Measurements from ENCODE around the gene JMJD8.
A peak's percentile ranks its signal among the peaks of the same experiment; 100 is the strongest.

Gene JMJD8

GRCh38 chr16:680625-680945, 3.5 kb downstream of the JMJD8 start:
- H3K9ac ChIP-seq (ENCODE audit: low read length), result peak overlapping the region; percentile 76
- H3K4me1 ChIP-seq (ENCODE audit: control insufficient read depth, insufficient read depth, low read length), result peaks cover 52% of the 10 kb centered on the region
- peak overlapping the region; percentile 41 for H3K4me3 ChIP-seq (ENCODE audit: low read length)
- H3K27me3 ChIP-seq (ENCODE audit: control insufficient read depth, insufficient read depth, low read length), result no peaks in the 10 kb centered on the region
- H3K9me3 ChIP-seq (ENCODE audit: control insufficient read depth, low read length), result no peaks in the 10 kb centered on the region
- peaks cover 15% of the 10 kb centered on the region for H3K36me3 ChIP-seq (ENCODE audit: control insufficient read depth, insufficient read depth, low read length)

- Histone ChIP-seq H3K9ac (ENCODE audit: low read length) (peak within 1 kb of the TSS; percentile 76), H3K4me1 (ENCODE audit: control insufficient read depth, insufficient read depth, low read length) (peaks cover 56% of the 10 kb centered on the region), H3K36me3 (ENCODE audit: control insufficient read depth, insufficient read depth, low read length) (peaks cover 15% of the 10 kb centered on the region)
Measured at GRCh38 chr16:679814-680624, 4.1 kb downstream of the JMJD8 start, which contains the start of gene STUB1. Gene STUB1 (plus strand): TSS chr16:680410. CDS start chr16:680526, 116 bp downstream.

GRCh38 chr16:678858-679813, 5.0 kb downstream of the JMJD8 start:
- Histone ChIP-seq H3K36me3 (ENCODE audit: control insufficient read depth, insufficient read depth, low read length) (peaks cover 15% of the 10 kb centered on the region), H3K9me3 (ENCODE audit: control insufficient read depth, low read length) (no peaks in the 10 kb centered on the region), H3K9ac (ENCODE audit: low read length) (peak overlapping the region; percentile 37), H3K4me3 (ENCODE audit: low read length) (no peak overlapping the region), H3K27me3 (ENCODE audit: control insufficient read depth, insufficient read depth, low read length) (peaks cover 6% of the 10 kb centered on the region), H3K4me1 (ENCODE audit: control insufficient read depth, insufficient read depth, low read length) (peaks cover 63% of the 10 kb centered on the region)

More at GRCh38 chr16:679814-680624, 4.1 kb downstream of the JMJD8 start, which contains the start of gene STUB1:
- Histone ChIP-seq H3K4me3 (ENCODE audit: low read length) (peak within 1 kb of the TSS; percentile 41), H3K27me3 (ENCODE audit: control insufficient read depth, insufficient read depth, low read length) (peaks cover 2% of the 10 kb centered on the region), H3K9me3 (ENCODE audit: control insufficient read depth, low read length) (no peaks in the 10 kb centered on the region)

- no peak overlapping the region for H3K4me3 ChIP-seq (ENCODE audit: low read length)
- H3K9me3 ChIP-seq (ENCODE audit: control insufficient read depth, low read length), result no peaks in the 10 kb centered on the region
- H3K9ac ChIP-seq (ENCODE audit: low read length), result no peak overlapping the region
- peaks cover 6% of the 10 kb centered on the region for H3K27me3 ChIP-seq (ENCODE audit: control insufficient read depth, insufficient read depth, low read length)
- peaks cover 15% of the 10 kb centered on the region for H3K36me3 ChIP-seq (ENCODE audit: control insufficient read depth, insufficient read depth, low read length)
- H3K4me1 ChIP-seq (ENCODE audit: control insufficient read depth, insufficient read depth, low read length), result peaks cover 61% of the 10 kb centered on the region
Measured at GRCh38 chr16:678209-678857, 5.8 kb downstream of the JMJD8 start.

- H3K36me3 ChIP-seq (ENCODE audit: control insufficient read depth, insufficient read depth, low read length), result peaks cover 9% of the 10 kb centered on the region
- H3K27me3 ChIP-seq (ENCODE audit: control insufficient read depth, insufficient read depth, low read length), result peaks cover 6% of the 10 kb centered on the region
- no peak overlapping the region for H3K9ac ChIP-seq (ENCODE audit: low read length)
- no peak overlapping the region for H3K4me3 ChIP-seq (ENCODE audit: low read length)
- H3K9me3 ChIP-seq (ENCODE audit: control insufficient read depth, low read length), result no peaks in the 10 kb centered on the region
- H3K4me1 ChIP-seq (ENCODE audit: control insufficient read depth, insufficient read depth, low read length), result peaks cover 54% of the 10 kb centered on the region
Measured at GRCh38 chr16:677316-678190, 6.6 kb downstream of the JMJD8 start.

GRCh38 chr16:676913-677312, 7.2 kb downstream of the JMJD8 start:
- no peaks in the 10 kb centered on the region for H3K9me3 ChIP-seq (ENCODE audit: control insufficient read depth, low read length)
- H3K9ac ChIP-seq (ENCODE audit: low read length), result no peak overlapping the region
- peaks cover 48% of the 10 kb centered on the region for H3K4me1 ChIP-seq (ENCODE audit: control insufficient read depth, insufficient read depth, low read length)
- no peak overlapping the region for H3K4me3 ChIP-seq (ENCODE audit: low read length)
- peaks cover 3% of the 10 kb centered on the region for H3K36me3 ChIP-seq (ENCODE audit: control insufficient read depth, insufficient read depth, low read length)
- peaks cover 6% of the 10 kb centered on the region for H3K27me3 ChIP-seq (ENCODE audit: control insufficient read depth, insufficient read depth, low read length)

- Histone ChIP-seq H3K4me3 (ENCODE audit: low read length) (no peak overlapping the region), H3K9ac (ENCODE audit: low read length) (no peak overlapping the region), H3K36me3 (ENCODE audit: control insufficient read depth, insufficient read depth, low read length) (no peaks in the 10 kb centered on the region), H3K9me3 (ENCODE audit: control insufficient read depth, low read length) (no peaks in the 10 kb centered on the region), H3K4me1 (ENCODE audit: control insufficient read depth, insufficient read depth, low read length) (peaks cover 44% of the 10 kb centered on the region), H3K27me3 (ENCODE audit: control insufficient read depth, insufficient read depth, low read length) (peaks cover 6% of the 10 kb centered on the region)
Measured at GRCh38 chr16:676565-676902, 7.6 kb downstream of the JMJD8 start.

- H3K9me3 ChIP-seq (ENCODE audit: control insufficient read depth, low read length), result no peaks in the 10 kb centered on the region
- H3K36me3 ChIP-seq (ENCODE audit: control insufficient read depth, insufficient read depth, low read length), result peaks cover 5% of the 10 kb centered on the region
- H3K4me3 ChIP-seq (ENCODE audit: low read length), result no peak overlapping the region
- peaks cover 39% of the 10 kb centered on the region for H3K4me1 ChIP-seq (ENCODE audit: control insufficient read depth, insufficient read depth, low read length)
- no peak overlapping the region for H3K9ac ChIP-seq (ENCODE audit: low read length)
- H3K27me3 ChIP-seq (ENCODE audit: control insufficient read depth, insufficient read depth, low read length), result peaks cover 6% of the 10 kb centered on the region
Measured at GRCh38 chr16:675884-676564, 8.1 kb downstream of the JMJD8 start.

GRCh38 chr16:674968-675883, 8.9 kb downstream of the JMJD8 start, which contains the start of gene RHBDL1:
Gene RHBDL1 (plus strand): TSS chr16:675671. CDS start chr16:675791, 120 bp downstream.
- Histone ChIP-seq H3K4me1 (ENCODE audit: control insufficient read depth, insufficient read depth, low read length) (peaks cover 35% of the 10 kb centered on the region), H3K4me3 (ENCODE audit: low read length) (no peak within 1 kb of the TSS), H3K27me3 (ENCODE audit: control insufficient read depth, insufficient read depth, low read length) (peaks cover 6% of the 10 kb centered on the region), H3K9ac (ENCODE audit: low read length) (no peak within 1 kb of the TSS), H3K9me3 (ENCODE audit: control insufficient read depth, low read length) (no peaks in the 10 kb centered on the region), H3K36me3 (ENCODE audit: control insufficient read depth, insufficient read depth, low read length) (peaks cover 6% of the 10 kb centered on the region)

GRCh38 chr16:674214-674881, 9.8 kb downstream of the JMJD8 start:
- H3K9me3 ChIP-seq (ENCODE audit: control insufficient read depth, low read length), result no peaks in the 10 kb centered on the region
- peaks cover 6% of the 10 kb centered on the region for H3K36me3 ChIP-seq (ENCODE audit: control insufficient read depth, insufficient read depth, low read length)
- no peak overlapping the region for H3K4me3 ChIP-seq (ENCODE audit: low read length)
- peaks cover 6% of the 10 kb centered on the region for H3K27me3 ChIP-seq (ENCODE audit: control insufficient read depth, insufficient read depth, low read length)
- peaks cover 35% of the 10 kb centered on the region for H3K4me1 ChIP-seq (ENCODE audit: control insufficient read depth, insufficient read depth, low read length)
- H3K9ac ChIP-seq (ENCODE audit: low read length), result no peak overlapping the region

All from mucosa of stomach (tissue), 1 donor.